NCI-H2107 treated with DMSO at 0.1 percent for 48 hours (cell line): ENCODE measurements around the gene VSTM5.
"Not testable (repeated sequence)": the region's sequence is repeated elsewhere in the genome, so short reads cannot be mapped to it uniquely, and the experiment has no call there.

Source experiments
- DNase-seq: peaks from one replicate; lab custom pipeline; 2025; ENCODE audit not compliant: unreplicated experiment; lab: John Stamatoyannopoulos, UW

The VSTM5 gene

GRCh38 chr11:93801366-93801765 lies 49.1 kb downstream of the VSTM5 start:
- no peak for DNase-seq

- DNase-seq: no peak
Observed at GRCh38 chr11:93796441-93797231, 53.8 kb downstream of the VSTM5 start.

- DNase-seq: no peak
Observed at GRCh38 chr11:93791493-93791892, 58.9 kb downstream of the VSTM5 start.

- no peak for DNase-seq
Observed at GRCh38 chr11:93784935-93785360, 65.5 kb downstream of the VSTM5 start.

GRCh38 chr11:93784145-93784934 lies 66.1 kb downstream of the VSTM5 start, which contains the start of gene MED17:
Gene MED17 (plus strand): TSS chr11:93784282. CDS start chr11:93784514, 232 bp downstream.
- DNase-seq: peak; percentile 91

GRCh38 chr11:93783765-93784144 lies 66.7 kb downstream of the VSTM5 start:
- no peak for DNase-seq

GRCh38 chr11:93783362-93783761 lies 67.1 kb downstream of the VSTM5 start:
- DNase-seq: no peak

GRCh38 chr11:93775289-93775688 lies 75.1 kb downstream of the VSTM5 start:
- no peak for DNase-seq

GRCh38 chr11:93774560-93774959 lies 75.9 kb downstream of the VSTM5 start:
- not testable (repeated sequence) for DNase-seq

GRCh38 chr11:93773601-93774200 lies 76.7 kb downstream of the VSTM5 start:
- DNase-seq: no peak

- no peak for DNase-seq
Observed at GRCh38 chr11:93773045-93773477, 77.4 kb downstream of the VSTM5 start.

- DNase-seq: no peak
Observed at GRCh38 chr11:93772123-93772522, 78.3 kb downstream of the VSTM5 start.

- DNase-seq: no peak
Observed at GRCh38 chr11:93770160-93770559, 80.3 kb downstream of the VSTM5 start.
